Parathyroid adenoma (tissue), 2 donors: Measurements from ENCODE around the gene HSBP1.

Experiments
- H2AFZ ChIP-seq: fragments of 300-600 bp; sonication (generic); one replicate; pipeline ENCODE4 v1.7.0; 2017; ENCODE audit warnings: antibody characterized with exemption, mild to moderate bottlenecking
- H3K27ac ChIP-seq: fragments of 300-600 bp; sonication (generic); one replicate; pipeline ENCODE4 v1.7.0; 2017
- H3K27me3 ChIP-seq: fragments of 300-600 bp; sonication (generic); one replicate; pipeline ENCODE4 v1.7.0; 2017; ENCODE audit warnings: low read length; ENCODE audit not compliant: control insufficient read depth, insufficient read depth
- H3K36me3 ChIP-seq: fragments of 300-600 bp; sonication (generic); one replicate; pipeline ENCODE4 v1.7.0; 2017; ENCODE audit warnings: low read length; ENCODE audit not compliant: control insufficient read depth, insufficient read depth
- H3K4me1 ChIP-seq: fragments of 300-600 bp; sonication (generic); one replicate; pipeline ENCODE4 v1.7.0; 2017; ENCODE audit warnings: control low read depth
- H3K4me2 ChIP-seq: fragments of 300-600 bp; sonication (generic); one replicate; pipeline ENCODE4 v1.7.0; 2017; ENCODE audit warnings: low read length
- H3K4me3 ChIP-seq: fragments of 300-600 bp; sonication (generic); one replicate; pipeline ENCODE4 v1.7.0; 2017; ENCODE audit warnings: low read depth, low read length
- H3K79me2 ChIP-seq: fragments of 300-600 bp; sonication (generic); one replicate; pipeline ENCODE4 v1.7.0; 2017; ENCODE audit warnings: control low read depth
- H3K9ac ChIP-seq: fragments of 300-600 bp; sonication (generic); one replicate; pipeline ENCODE4 v1.7.0; 2017; ENCODE audit warnings: mild to moderate bottlenecking
- H3K9me3 ChIP-seq: fragments of 300-600 bp; sonication (generic); one replicate; pipeline ENCODE4 v1.7.0; 2017; ENCODE audit warnings: low read length; ENCODE audit not compliant: control insufficient read depth
- TF ChIP-seq, protein P1 (sequence below): fragments of 300-600 bp; sonication (generic); IDR thresholded peaks from one replicate; pipeline ENCODE4 v1.7.0; 2017; ENCODE audit warnings: antibody characterized with exemption, mild to moderate bottlenecking
- donor health status: primary hyperparathyroidism.

Gene HSBP1

DNA sequence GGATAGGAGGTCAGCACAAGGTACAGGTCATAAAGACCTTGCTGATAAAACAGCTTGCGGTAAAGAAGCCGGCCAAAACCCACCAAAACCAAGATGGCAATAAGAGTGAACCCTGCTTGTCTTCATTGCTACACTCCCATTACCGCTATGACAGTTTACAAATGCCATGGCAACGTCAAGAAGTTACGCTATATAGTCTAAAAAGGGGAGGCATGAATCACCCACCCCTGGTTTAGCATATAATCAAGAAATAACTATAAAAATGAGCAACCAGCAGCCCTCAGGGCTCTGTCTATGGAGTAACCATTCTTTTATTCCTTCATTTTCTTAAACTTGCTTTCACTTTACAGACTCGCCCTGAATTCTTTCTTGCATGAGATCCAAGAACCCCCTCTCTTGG is 1.0 kb upstream of the HSBP1 start:
- Histone ChIP-seq H3K36me3 (no peaks in the 10 kb centered on the region), H3K4me3 (no peak overlapping the region), H3K27ac (no peak overlapping the region), H3K4me1 (peaks cover 4% of the 10 kb centered on the region), H3K4me2 (no peak overlapping the region), H3K27me3 (no peaks in the 10 kb centered on the region), H3K79me2 (peaks cover 15% of the 10 kb centered on the region), H3K9me3 (no peaks in the 10 kb centered on the region), H2AFZ (no peak overlapping the region), H3K9ac (no peak overlapping the region)
- TF ChIP-seq, protein P1, sequence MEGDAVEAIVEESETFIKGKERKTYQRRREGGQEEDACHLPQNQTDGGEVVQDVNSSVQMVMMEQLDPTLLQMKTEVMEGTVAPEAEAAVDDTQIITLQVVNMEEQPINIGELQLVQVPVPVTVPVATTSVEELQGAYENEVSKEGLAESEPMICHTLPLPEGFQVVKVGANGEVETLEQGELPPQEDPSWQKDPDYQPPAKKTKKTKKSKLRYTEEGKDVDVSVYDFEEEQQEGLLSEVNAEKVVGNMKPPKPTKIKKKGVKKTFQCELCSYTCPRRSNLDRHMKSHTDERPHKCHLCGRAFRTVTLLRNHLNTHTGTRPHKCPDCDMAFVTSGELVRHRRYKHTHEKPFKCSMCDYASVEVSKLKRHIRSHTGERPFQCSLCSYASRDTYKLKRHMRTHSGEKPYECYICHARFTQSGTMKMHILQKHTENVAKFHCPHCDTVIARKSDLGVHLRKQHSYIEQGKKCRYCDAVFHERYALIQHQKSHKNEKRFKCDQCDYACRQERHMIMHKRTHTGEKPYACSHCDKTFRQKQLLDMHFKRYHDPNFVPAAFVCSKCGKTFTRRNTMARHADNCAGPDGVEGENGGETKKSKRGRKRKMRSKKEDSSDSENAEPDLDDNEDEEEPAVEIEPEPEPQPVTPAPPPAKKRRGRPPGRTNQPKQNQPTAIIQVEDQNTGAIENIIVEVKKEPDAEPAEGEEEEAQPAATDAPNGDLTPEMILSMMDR = no peak

DNA sequence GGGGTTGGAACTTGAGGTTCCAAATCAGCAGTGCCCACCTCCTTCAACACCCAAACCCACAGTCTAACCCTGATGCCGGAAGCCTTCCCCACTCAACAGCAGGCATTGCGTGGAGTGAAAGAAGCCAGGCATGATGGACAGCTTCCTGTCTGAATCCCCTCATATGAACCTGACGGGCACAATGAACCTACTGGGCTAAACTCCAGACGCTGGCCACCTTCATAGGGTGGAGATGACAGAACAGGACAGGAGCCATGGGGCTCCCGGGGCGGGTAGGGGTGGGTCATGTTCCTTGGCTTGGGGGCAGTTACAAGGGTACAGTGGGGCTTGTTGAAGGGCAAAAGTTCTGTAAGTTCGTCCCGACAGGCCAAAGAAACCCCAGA is 460 bp upstream of the HSBP1 start:
- Histone ChIP-seq H3K27ac (peak overlapping the region; percentile 45), H3K4me3 (peak overlapping the region; percentile 89), H3K9ac (no peak overlapping the region), H3K4me1 (peaks cover 4% of the 10 kb centered on the region), H3K36me3 (no peaks in the 10 kb centered on the region), H3K9me3 (no peaks in the 10 kb centered on the region), H3K4me2 (peak overlapping the region; percentile 98), H3K27me3 (no peaks in the 10 kb centered on the region), H3K79me2 (peaks cover 15% of the 10 kb centered on the region), H2AFZ (peak overlapping the region; percentile 96)
- TF ChIP-seq, protein P1 = no peak

DNA sequence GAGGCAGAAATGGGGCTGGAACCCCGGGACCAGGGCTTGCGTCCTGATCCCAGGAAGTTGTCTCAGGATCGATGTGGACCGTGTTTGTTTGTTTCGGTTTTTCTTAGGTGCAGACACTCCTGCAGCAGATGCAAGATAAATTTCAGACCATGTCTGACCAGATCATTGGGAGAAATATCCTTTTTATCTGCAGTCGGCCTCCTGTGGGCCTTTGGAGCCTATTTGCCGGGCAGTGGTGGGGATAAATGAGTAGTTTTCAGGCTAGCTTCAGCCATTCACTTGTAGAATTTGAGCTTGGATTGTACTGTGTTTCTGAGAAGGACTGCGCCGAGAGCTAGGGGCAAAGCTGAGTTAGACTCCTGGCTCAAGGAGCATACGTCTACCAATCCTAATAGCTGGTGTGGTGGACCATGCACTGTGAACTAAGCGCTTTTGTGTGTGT is 816 bp downstream of the HSBP1 start:
- H3K4me3 ChIP-seq = peak overlapping the region; percentile 89
- H3K9me3 ChIP-seq = no peaks in the 10 kb centered on the region
- no peaks in the 10 kb centered on the region for H3K27me3 ChIP-seq
- H3K36me3 ChIP-seq = no peaks in the 10 kb centered on the region
- peaks cover 15% of the 10 kb centered on the region for H3K79me2 ChIP-seq
- TF ChIP-seq, protein P1 = no peak
- H3K9ac ChIP-seq = peak overlapping the region; percentile 71
- H3K27ac ChIP-seq = peak overlapping the region; percentile 45
- peak overlapping the region; percentile 96 for H2AFZ ChIP-seq
- peaks cover 4% of the 10 kb centered on the region for H3K4me1 ChIP-seq
- H3K4me2 ChIP-seq = peak overlapping the region; percentile 98

GRCh38 chr16:83809092-83809491 is 1.3 kb downstream of the HSBP1 start:
- Histone ChIP-seq H3K4me3 (peak overlapping the region; percentile 89), H2AFZ (no peak overlapping the region), H3K79me2 (peaks cover 15% of the 10 kb centered on the region), H3K4me2 (peak overlapping the region; percentile 98), H3K9ac (no peak overlapping the region), H3K4me1 (peaks cover 7% of the 10 kb centered on the region), H3K9me3 (no peaks in the 10 kb centered on the region), H3K27ac (no peak overlapping the region), H3K27me3 (no peaks in the 10 kb centered on the region), H3K36me3 (no peaks in the 10 kb centered on the region)
- TF ChIP-seq, protein P1 = no peak

DNA sequence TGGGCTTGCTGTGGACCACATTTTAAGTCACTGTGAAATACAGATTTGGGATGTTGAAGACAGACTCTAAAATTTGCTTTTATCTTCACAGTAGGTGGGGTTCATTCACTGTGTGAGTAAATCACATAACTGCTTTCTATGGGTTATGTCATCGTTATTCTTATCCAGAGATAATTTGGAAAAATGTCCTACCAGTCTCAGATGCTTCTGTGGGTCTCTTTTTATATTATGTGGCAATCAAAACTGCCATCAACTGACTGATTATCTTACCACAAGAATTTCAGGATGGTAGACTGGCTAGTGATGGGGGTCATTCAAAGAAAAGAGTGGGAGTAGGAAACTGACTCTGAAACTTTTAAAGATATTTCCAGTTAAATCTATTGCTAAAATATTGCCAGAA is 3.1 kb downstream of the HSBP1 start:
- TF ChIP-seq, protein P1 = no peak
- no peaks in the 10 kb centered on the region for H3K27me3 ChIP-seq
- H3K9ac ChIP-seq = no peak overlapping the region
- H2AFZ ChIP-seq = no peak overlapping the region
- H3K4me3 ChIP-seq = no peak overlapping the region
- no peaks in the 10 kb centered on the region for H3K9me3 ChIP-seq
- H3K4me2 ChIP-seq = no peak overlapping the region
- H3K27ac ChIP-seq = no peak overlapping the region
- peaks cover 15% of the 10 kb centered on the region for H3K79me2 ChIP-seq
- no peaks in the 10 kb centered on the region for H3K36me3 ChIP-seq
- H3K4me1 ChIP-seq = peaks cover 12% of the 10 kb centered on the region
